Upper lobe of left lung (tissue), 6 donors: ENCODE measurements around the gene MRPL34. TPM values are rescaled to one million over a fixed set of nuclear protein-coding genes. Genes with fewer than 3 reads are reported as not detected.

Experiments used
- ATAC-seq, 2 donors: fragments of 200-7000 bp; cut with Tn5 transposase; one replicate each; pipeline ENCODE4 v1.9.1; 2022; ENCODE audit warnings: mild to moderate bottlenecking in 2 of 2, moderate library complexity in 2 of 2; ENCODE audit not compliant: low FRiP score in 2 of 2
- DNase-seq, 2 donors: peaks; one replicate each; pipeline ENCODE4 v3.0.0-alpha.2; 2019 to 2020
- H3K27ac ChIP-seq, 4 donors: fragments of 200-600 bp; sonication (generic); one replicate each; pipeline ENCODE4 v1.5.1; 2016 to 2019
- H3K27me3 ChIP-seq, 4 donors: fragments of 200-600 bp; sonication (generic); one replicate each; pipeline ENCODE4 v1.5.1; 2017 to 2019
- H3K36me3 ChIP-seq, 4 donors: fragments of 200-600 bp; sonication (generic); one replicate each; pipeline ENCODE4 v1.5.1; 2016 to 2019
- H3K4me1 ChIP-seq, 4 donors: fragments of 200-600 bp; sonication (generic); one replicate each; pipeline ENCODE4 v1.5.1; 2018 to 2019
- H3K4me3 ChIP-seq, 4 donors: fragments of 200-600 bp; sonication (generic); one replicate each; pipeline ENCODE4 v1.5.1; 2017 to 2019; ENCODE audit warnings: mild to moderate bottlenecking in 2 of 4, moderate library complexity in 1 of 4
- H3K9me3 ChIP-seq, 4 donors: fragments of 200-600 bp; sonication (generic); one replicate each; pipeline ENCODE4 v1.5.1; 2018 to 2019
- EP300 ChIP-seq, 4 donors: sonication (generic); formaldehyde crosslinking; IDR thresholded peaks; one replicate each; pipeline ENCODE4 v1.5.1; 2017; ENCODE audit warnings: antibody characterized with exemption in 4 of 4, control low read depth in 2 of 4
- POLR2A ChIP-seq, 4 donors: fragments of 450-650 bp; IDR thresholded peaks; one replicate each; pipeline ENCODE4 v1.5.1; 2016 to 2017; ENCODE audit warnings: antibody characterized with exemption in 4 of 4, mild to moderate bottlenecking in 2 of 4
- POLR2AphosphoS5 ChIP-seq, 2 donors: sonication (generic); formaldehyde crosslinking; IDR thresholded peaks; one replicate each; pipeline ENCODE4 v1.5.1; 2017; ENCODE audit warnings: antibody characterized with exemption in 2 of 2
- WGBS, 2 donors: methylation state at CpG; one replicate each; pipeline ENCODE4 v1.1.5; 2017 to 2018; 5-methylcytosine and 5-hydroxymethylcytosine counted together
- total RNA-seq, 6 donors: library from RNA; depleted of rRNA in 4 of 6; stranded (reverse); fragments of >200 nt in 4 of 6; gene quantifications; one replicate each; pipeline versions ENCODE4 v1.1.0 to v1.2.1, GENCODE V29; 2016 to 2021
- TF ChIP-seq, protein P1 (sequence below), 6 experiments: fragments of 450-650 bp in 4 of 6; fragments of 200-600 bp in 2 of 6; sonication (generic) in 2 of 6; IDR thresholded peaks; one replicate each; pipeline ENCODE4 v1.5.1; 2016 to 2019; ENCODE audit warnings: antibody characterized with exemption in 6 of 6
- donor health status: DM: no; HTN: no; CAD: no; lungs with moderate emphysema.
- donor health status: DM: no; HTN: yes; CAD: no; lungs with severe emphysema.

MRPL34 gene
- total RNA-seq, 6 donors from 2014 or later, result 98.3 to 176 (median 122) TPM

- ATAC-seq, result no peak
- Histone ChIP-seq H3K27me3 (no peaks in the 10 kb centered on the region), H3K4me1 (peaks cover 29 to 52% (median 35%) of the 10 kb centered on the region in 4 donors), H3K4me3 (peak overlapping the region in 1 of 4 donors; percentile 91), H3K36me3 (no peaks in the 10 kb centered on the region), H3K9me3 (no peaks in the 10 kb centered on the region), H3K27ac (peak overlapping the region in 1 of 4 donors; percentile 69)
- no peak for TF ChIP-seq EP300 (IDR thresholded peaks at IDR 0.05)
- TF ChIP-seq, protein P1, sequence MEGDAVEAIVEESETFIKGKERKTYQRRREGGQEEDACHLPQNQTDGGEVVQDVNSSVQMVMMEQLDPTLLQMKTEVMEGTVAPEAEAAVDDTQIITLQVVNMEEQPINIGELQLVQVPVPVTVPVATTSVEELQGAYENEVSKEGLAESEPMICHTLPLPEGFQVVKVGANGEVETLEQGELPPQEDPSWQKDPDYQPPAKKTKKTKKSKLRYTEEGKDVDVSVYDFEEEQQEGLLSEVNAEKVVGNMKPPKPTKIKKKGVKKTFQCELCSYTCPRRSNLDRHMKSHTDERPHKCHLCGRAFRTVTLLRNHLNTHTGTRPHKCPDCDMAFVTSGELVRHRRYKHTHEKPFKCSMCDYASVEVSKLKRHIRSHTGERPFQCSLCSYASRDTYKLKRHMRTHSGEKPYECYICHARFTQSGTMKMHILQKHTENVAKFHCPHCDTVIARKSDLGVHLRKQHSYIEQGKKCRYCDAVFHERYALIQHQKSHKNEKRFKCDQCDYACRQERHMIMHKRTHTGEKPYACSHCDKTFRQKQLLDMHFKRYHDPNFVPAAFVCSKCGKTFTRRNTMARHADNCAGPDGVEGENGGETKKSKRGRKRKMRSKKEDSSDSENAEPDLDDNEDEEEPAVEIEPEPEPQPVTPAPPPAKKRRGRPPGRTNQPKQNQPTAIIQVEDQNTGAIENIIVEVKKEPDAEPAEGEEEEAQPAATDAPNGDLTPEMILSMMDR (IDR thresholded peaks at IDR 0.05), result no peak
- TF ChIP-seq POLR2AphosphoS5 (IDR thresholded peaks at IDR 0.05), result no peak
- TF ChIP-seq POLR2A (IDR thresholded peaks at IDR 0.05), result no peak
- no peak for DNase-seq
- 68 to 72% methylated on average over 10 of the region's 10 CpGs for WGBS, 2 donors
These were observed 29.9 kb downstream of the MRPL34 start for GRCh38 chr19:17335575-17335974.

DNA sequence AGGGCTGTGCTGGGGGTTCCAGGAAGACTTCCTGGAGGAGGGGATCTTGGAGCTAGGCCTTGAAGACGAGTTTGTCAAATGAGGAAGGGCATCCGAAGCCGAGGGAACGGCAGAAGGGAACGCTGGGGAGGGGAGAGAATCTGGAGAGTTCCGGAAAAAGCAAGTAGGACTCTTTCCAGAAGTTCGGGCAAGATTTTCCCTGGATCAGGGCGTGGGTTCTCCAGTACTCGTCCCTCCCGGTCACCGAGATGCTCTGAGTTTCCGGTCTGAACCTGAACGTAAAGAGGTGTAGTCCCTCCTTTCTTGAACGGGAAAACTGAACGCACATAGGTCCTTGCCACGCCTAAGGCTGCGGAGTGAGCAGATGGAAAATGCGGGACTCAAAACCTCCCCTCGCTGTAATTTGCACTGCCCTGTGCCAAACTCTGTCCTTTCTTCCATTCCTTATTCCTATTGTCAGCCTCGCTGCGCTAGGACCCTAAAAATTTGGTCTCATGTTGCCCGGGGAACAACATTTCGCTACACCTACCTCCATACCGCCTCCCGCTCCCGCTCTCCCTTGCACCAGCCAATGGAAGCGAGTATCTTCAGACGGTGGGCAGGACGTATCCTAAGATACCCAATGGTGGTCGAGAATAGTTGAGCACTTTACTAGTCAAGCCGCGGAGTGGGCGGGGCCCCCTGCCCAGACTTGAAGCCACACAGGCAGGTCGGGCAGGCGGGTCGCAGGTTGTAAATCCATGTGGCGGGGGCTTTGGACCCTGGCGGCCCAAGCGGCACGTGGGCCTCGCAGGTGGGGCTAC, 31.4 kb downstream of the MRPL34 start, which contains the start of gene GTPBP3:
GTPBP3 (plus strand) TSS at position 682 of the 803 bp plus-strand sequence; CDS start at position 741, 59 bp downstream.
- TF ChIP-seq EP300 (IDR thresholded peaks at IDR 0.05) (no peak), POLR2A (IDR thresholded peaks at IDR 0.05) (peak in 3 of 4 donors; percentile 15 to 46 (median 22)), POLR2AphosphoS5 (IDR thresholded peaks at IDR 0.05) (peak; percentile 33 to 48)
- TF ChIP-seq, protein P1 (IDR thresholded peaks at IDR 0.05), result peak in 1 of 6 experiments; percentile 6
- peaks cover 29 to 52% (median 35%) of the 10 kb centered on the region in 4 donors for H3K4me1 ChIP-seq

GRCh38 chr19:17337675-17338432, 32.2 kb downstream of the MRPL34 start:
- peak overlapping the region in 3 of 4 donors; percentile 89 to 95 (median 90) for H3K27ac ChIP-seq
- H3K27me3 ChIP-seq, result no peaks in the 10 kb centered on the region
- H3K36me3 ChIP-seq, result peaks cover 0 to 10% (median 4%) of the 10 kb centered on the region in 4 donors
- H3K4me1 ChIP-seq, result peaks cover 29 to 48% (median 35%) of the 10 kb centered on the region in 4 donors
- 5 to 75% methylated on average over 2 to 43 of the region's 50 CpGs for WGBS, 2 donors
- DNase-seq, result peak in 1 of 2 donors; percentile 89
- no peak for ATAC-seq
- no peaks in the 10 kb centered on the region for H3K9me3 ChIP-seq
- peak overlapping the region; percentile 46 to 91 (median 67) for H3K4me3 ChIP-seq
- TF ChIP-seq EP300 (IDR thresholded peaks at IDR 0.05), result no peak
- no peak for TF ChIP-seq POLR2A (IDR thresholded peaks at IDR 0.05)
- TF ChIP-seq, protein P1 (IDR thresholded peaks at IDR 0.05), result no peak
- TF ChIP-seq POLR2AphosphoS5 (IDR thresholded peaks at IDR 0.05), result no peak

More for the DNA sequence above, 31.4 kb downstream of the MRPL34 start, which contains the start of gene GTPBP3:
- 0 to 1% methylated on average over 33 to 37 of the region's 41 CpGs for WGBS, 2 donors
- peak; percentile 93 to 97 for ATAC-seq
- peaks cover 0 to 10% (median 3%) of the 10 kb centered on the region in 4 donors for H3K36me3 ChIP-seq
- no peaks in the 10 kb centered on the region for H3K9me3 ChIP-seq
- peak within 1 kb of the TSS; percentile 87 to 95 (median 90) for H3K27ac ChIP-seq
- H3K27me3 ChIP-seq, result no peaks in the 10 kb centered on the region
- DNase-seq, result peak; percentile 98 to 99
- peak within 1 kb of the TSS; percentile 61 to 91 (median 68) for H3K4me3 ChIP-seq

DNA sequence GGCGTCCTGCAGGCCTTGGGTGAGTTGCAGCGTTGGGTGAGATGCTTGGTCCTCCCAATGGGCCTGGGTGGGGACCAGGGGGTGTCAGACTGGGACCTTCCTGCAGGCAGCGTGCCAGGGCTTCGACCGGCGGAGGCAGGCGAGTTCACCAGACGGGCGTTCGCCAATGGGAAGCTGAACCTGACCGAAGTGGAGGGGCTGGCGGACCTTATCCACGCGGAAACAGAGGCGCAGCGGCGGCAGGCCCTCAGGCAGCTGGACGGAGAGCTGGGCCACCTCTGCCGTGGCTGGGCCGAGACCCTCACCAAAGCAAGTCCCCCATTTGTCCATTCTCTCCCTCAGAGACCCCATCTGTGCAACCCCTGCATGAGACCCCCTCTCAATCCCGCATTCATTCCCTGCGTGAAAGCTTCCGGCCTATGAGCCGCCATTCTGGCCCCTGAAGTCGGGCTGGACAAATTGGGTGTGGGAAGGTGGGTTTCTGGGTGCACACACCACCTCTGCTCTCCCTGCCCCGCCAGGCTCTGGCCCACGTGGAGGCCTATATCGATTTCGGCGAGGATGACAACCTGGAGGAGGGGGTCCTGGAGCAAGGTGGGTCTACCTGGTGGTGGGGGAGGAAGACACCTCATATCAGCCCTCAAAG, 32.9 kb downstream of the MRPL34 start:
- no peaks in the 10 kb centered on the region for H3K27me3 ChIP-seq
- 92 to 94% methylated on average over 26 to 29 of the region's 30 CpGs for WGBS, 2 donors
- H3K27ac ChIP-seq, result no peak overlapping the region
- ATAC-seq (no peak), DNase-seq (peak in 1 of 2 donors; percentile 84)
- peak overlapping the region in 3 of 4 donors; percentile 61 to 91 (median 73) for H3K4me3 ChIP-seq
- no peak for TF ChIP-seq POLR2A (IDR thresholded peaks at IDR 0.05)
- no peak for TF ChIP-seq EP300 (IDR thresholded peaks at IDR 0.05)
- no peak for TF ChIP-seq POLR2AphosphoS5 (IDR thresholded peaks at IDR 0.05)
- TF ChIP-seq, protein P1 (IDR thresholded peaks at IDR 0.05), result no peak
- peaks cover 0 to 10% (median 4%) of the 10 kb centered on the region in 4 donors for H3K36me3 ChIP-seq
- H3K9me3 ChIP-seq, result no peaks in the 10 kb centered on the region
- peaks cover 28 to 41% (median 30%) of the 10 kb centered on the region in 4 donors for H3K4me1 ChIP-seq
